Endothelial cell of umbilical vein (primary cell): ENCODE results near the gene TRIM29. TPM values are rescaled to one million over a fixed set of nuclear protein-coding genes. Genes with fewer than 3 reads are reported as not detected.

Experiments used
- BruUV-seq: library from RNA; stranded (reverse); fragments of 400-500 nt; replicated peaks from 2 replicates; lab custom pipeline; 2021; lab: Mats Ljungman, UMichigan
- CTCF ChIA-PET: fragments of 300-600, 350-600 bp; sonication (Branson Sonifier 250); formaldehyde crosslinking; loops from one replicate; lab custom pipeline; 2021; ENCODE audit warnings: antibody characterized with exemption, inconsistent platforms; lab: Charles Lee
- POLR2A ChIA-PET: fragments of 300-600, 350-600 bp; sonication (Branson Sonifier 250); formaldehyde crosslinking; loops from one replicate; lab custom pipeline; 2021; ENCODE audit warnings: antibody characterized with exemption, inconsistent platforms; lab: Charles Lee
- DNase-seq: peaks from one replicate; pipeline ENCODE4 v3.0.0-alpha.2; 2011; ENCODE audit warnings: low read depth, low spot score
- FAIRE-seq: peaks from 2 replicates; lab custom pipeline; 2011; peaks lifted over from hg19 to GRCh38; lab: Jason Lieb, UNC
- H2AFZ ChIP-seq: 2 replicates; pipeline ENCODE4 v1.6.0; 2012; ENCODE audit warnings: low read depth, low read length, control low read depth, inconsistent platforms
- H3K27ac ChIP-seq: 2 replicates; pipeline ENCODE4 v1.5.1; 2011; ENCODE audit warnings: low read depth, mild to moderate bottlenecking, control low read depth, low read length, moderate library complexity; ENCODE audit not compliant: insufficient read depth
- H3K27me3 ChIP-seq, 2 experiments: 2 replicates each; pipeline versions ENCODE4 v1.6.0 to v1.6.1; 2011; ENCODE audit warnings: low read length in 2 of 2, mixed read lengths in 1 of 2; ENCODE audit not compliant: control insufficient read depth in 2 of 2, insufficient read depth in 2 of 2
- H3K36me3 ChIP-seq, 2 experiments: 2 replicates in 1 of 2; 3 replicates in 1 of 2; pipeline ENCODE4 v1.5.1; 2011; ENCODE audit warnings: low read length in 2 of 2, mild to moderate bottlenecking in 1 of 2, moderate library complexity in 1 of 2; ENCODE audit not compliant: control insufficient read depth in 2 of 2, insufficient read depth in 2 of 2; ENCODE audit errors: extremely low read depth in 1 of 2
- H3K4me1 ChIP-seq: 3 replicates; pipeline ENCODE4 v1.5.1; 2011; ENCODE audit warnings: mild to moderate bottlenecking, low read length; ENCODE audit not compliant: control insufficient read depth, insufficient read depth; ENCODE audit errors: extremely low read depth
- H3K4me2 ChIP-seq: 2 replicates; pipeline ENCODE4 v1.6.1; 2011; ENCODE audit warnings: low read length, control low read depth, mixed read lengths; ENCODE audit not compliant: insufficient read depth
- H3K4me3 ChIP-seq, 3 experiments: fragments of 200-600 bp in 1 of 3; sonication (generic), shearing (Covaris generic) in 1 of 3; replicated peaks in 1 of 3; 2 replicates each; pipeline ENCODE4 v1.5.1; 2011 to 2016; ENCODE audit warnings: control low read depth in 3 of 3, low read length in 3 of 3, mild to moderate bottlenecking in 2 of 3, inconsistent platforms in 1 of 3, low read depth in 1 of 3, moderate library complexity in 1 of 3; ENCODE audit not compliant: insufficient read depth in 1 of 3
- H3K79me2 ChIP-seq: 2 replicates; pipeline ENCODE4 v1.6.0; 2012; ENCODE audit warnings: low read length, inconsistent platforms; ENCODE audit not compliant: control insufficient read depth, insufficient read depth
- H3K9ac ChIP-seq: replicated peaks from 2 replicates; pipeline ENCODE3; 2011; ENCODE audit warnings: low read length, control low read depth; ENCODE audit not compliant: insufficient read depth; ENCODE audit errors: extremely low read depth
- H3K9me1 ChIP-seq: replicated peaks from 3 replicates; pipeline ENCODE4 v1.6.0; 2011; ENCODE audit warnings: mild to moderate bottlenecking, low read length; ENCODE audit not compliant: control insufficient read depth, insufficient read depth; ENCODE audit errors: extremely low read depth
- H3K9me3 ChIP-seq: replicated peaks from 2 replicates; pipeline ENCODE4 v1.5.1; 2012; ENCODE audit warnings: low read length, inconsistent platforms; ENCODE audit not compliant: control insufficient read depth, insufficient read depth
- H4K20me1 ChIP-seq: replicated peaks from 2 replicates; pipeline ENCODE3; 2011; ENCODE audit warnings: mild to moderate bottlenecking, low read length; ENCODE audit not compliant: control insufficient read depth, insufficient read depth; ENCODE audit errors: extremely low read depth
- EZH2 ChIP-seq: IDR thresholded peaks from 2 replicates; pipeline ENCODE4 v1.6.1; 2012; ENCODE audit warnings: borderline replicate concordance, low read depth, mild to moderate bottlenecking, moderate library complexity, low read length, inconsistent platforms; ENCODE audit not compliant: severe bottlenecking
- FOS ChIP-seq: IDR thresholded peaks from 2 replicates; pipeline ENCODE4 v1.6.1; 2011; ENCODE audit warnings: mild to moderate bottlenecking, low read length, moderate library complexity, borderline replicate concordance; ENCODE audit not compliant: insufficient read depth
- GATA2 ChIP-seq: IDR thresholded peaks from 2 replicates; pipeline ENCODE4 v1.7.0; 2011; ENCODE audit warnings: low read depth, mild to moderate bottlenecking, moderate library complexity, mixed read lengths, low read length; ENCODE audit not compliant: insufficient read length, insufficient read depth
- JUN ChIP-seq: IDR thresholded peaks from 2 replicates; pipeline ENCODE4 v1.6.1; 2011; ENCODE audit warnings: borderline replicate concordance, low read depth; ENCODE audit not compliant: insufficient read length, insufficient read depth
- MYC ChIP-seq: IDR thresholded peaks from one replicate; pipeline ENCODE4 v1.6.1; 2011; ENCODE audit warnings: mild to moderate bottlenecking, low read depth, low read length
- POLR2A ChIP-seq: IDR thresholded peaks from 2 replicates; pipeline ENCODE4 v1.6.1; 2012; ENCODE audit warnings: low read depth, mild to moderate bottlenecking, control low read depth, low read length
- POLR2AphosphoS5 ChIP-seq: IDR thresholded peaks from 2 replicates; pipeline ENCODE4 v1.6.1; 2012; ENCODE audit warnings: low read depth, mild to moderate bottlenecking, control low read depth, low read length, moderate library complexity; ENCODE audit not compliant: insufficient read depth
- dilution Hi-C: fragments of 300-500 bp; cut with MboI; formaldehyde crosslinking; loops from one replicate; pipeline ENCODE4 v1.15.0; 2019; ENCODE audit warnings: low sequenced_read_pairs; ENCODE audit not compliant: extremely low pct_ligation_motif_present
- intact Hi-C: fragments of 100-400 bp; cut with micrococcal nuclease; formaldehyde crosslinking; loops from one replicate; pipeline ENCODE4 v1.10.0; 2022
- polyA plus RNA-seq, 4 experiments: library from polyadenylated mRNA; depleted of rRNA in 3 of 4; stranded (reverse) in 3 of 4; unstranded in 1 of 4; fragments of >200 nt; gene quantifications; 2 replicates each; pipeline versions ENCODE4 v1.2.1 to v1.2.3, GENCODE V29; 2011 to 2012; ENCODE audit warnings: missing spikeins in 1 of 4
- total RNA-seq: library from RNA; stranded (reverse); gene quantifications from 2 replicates; pipeline ENCODE4 v1.2.3, GENCODE V29; 2021
- TF ChIP-seq, protein P1 (sequence below): IDR thresholded peaks from 2 replicates; pipeline ENCODE4 v1.6.1; 2011; ENCODE audit not compliant: insufficient read depth, insufficient read length
- TF ChIP-seq, protein P2 (sequence below), 2 donors: IDR thresholded peaks; 1 replicate in 1 of 2; 2 replicates in 1 of 2; pipeline ENCODE4 v1.5.1; 2011; ENCODE audit warnings: low read length in 2 of 2, mild to moderate bottlenecking in 2 of 2, moderate library complexity in 2 of 2, control low read depth in 1 of 2, inconsistent platforms in 1 of 2, low read depth in 1 of 2; ENCODE audit not compliant: insufficient read depth in 1 of 2; ENCODE audit errors: extremely low read depth in 1 of 2

Gene TRIM29
- total and polyA plus RNA-seq, 2 donors (not counting 3 experiments of a cell fraction or from before 2014, with no cell fraction given) = not detected

DNA sequence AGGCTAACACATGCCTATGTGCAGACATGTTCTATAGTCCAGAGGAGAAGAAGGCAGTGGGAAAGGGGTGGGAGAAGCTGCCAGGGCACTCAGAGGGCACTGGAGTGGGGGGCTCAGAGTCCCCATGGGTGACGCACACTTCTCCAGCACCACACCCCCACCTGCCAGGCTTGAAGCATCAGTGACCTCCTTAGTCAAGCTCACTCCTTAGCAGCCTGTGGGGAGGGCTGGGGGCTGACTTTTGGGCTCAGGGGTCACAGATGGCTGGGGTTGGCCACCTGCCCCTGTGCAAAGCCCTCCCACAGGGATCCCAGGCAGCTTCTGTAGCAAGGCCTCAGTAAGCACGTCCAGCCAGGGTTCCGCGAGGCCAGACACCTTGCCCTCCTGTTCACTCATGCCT, 18.8 kb downstream of the TRIM29 start:
- Histone ChIP-seq H3K4me2 (no peak overlapping the region), H3K27ac (no peak overlapping the region), H3K36me3 (no peaks in the 10 kb centered on the region), H2AFZ (no peak overlapping the region), H3K9me1 (no peaks in the 10 kb centered on the region), H3K9me3 (no peaks in the 10 kb centered on the region), H3K79me2 (no peaks in the 10 kb centered on the region), H3K4me3 (no peak overlapping the region), H4K20me1 (no peaks in the 10 kb centered on the region), H3K27me3 (no peaks in the 10 kb centered on the region), H3K9ac (no peak overlapping the region), H3K4me1 (no peaks in the 10 kb centered on the region)
- no peak for DNase-seq
- intact Hi-C loops (no loop called here), dilution Hi-C loops (no loop called here)
- no peak for FAIRE-seq
- TF ChIP-seq, protein P1, sequence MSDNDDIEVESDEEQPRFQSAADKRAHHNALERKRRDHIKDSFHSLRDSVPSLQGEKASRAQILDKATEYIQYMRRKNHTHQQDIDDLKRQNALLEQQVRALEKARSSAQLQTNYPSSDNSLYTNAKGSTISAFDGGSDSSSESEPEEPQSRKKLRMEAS = no peak
- TF ChIP-seq MYC (no peak), POLR2AphosphoS5 (no peak), EZH2 (no peak), FOS (no peak), GATA2 (no peak), POLR2A (no peak), JUN (no peak)
- TF ChIP-seq, protein P2, sequence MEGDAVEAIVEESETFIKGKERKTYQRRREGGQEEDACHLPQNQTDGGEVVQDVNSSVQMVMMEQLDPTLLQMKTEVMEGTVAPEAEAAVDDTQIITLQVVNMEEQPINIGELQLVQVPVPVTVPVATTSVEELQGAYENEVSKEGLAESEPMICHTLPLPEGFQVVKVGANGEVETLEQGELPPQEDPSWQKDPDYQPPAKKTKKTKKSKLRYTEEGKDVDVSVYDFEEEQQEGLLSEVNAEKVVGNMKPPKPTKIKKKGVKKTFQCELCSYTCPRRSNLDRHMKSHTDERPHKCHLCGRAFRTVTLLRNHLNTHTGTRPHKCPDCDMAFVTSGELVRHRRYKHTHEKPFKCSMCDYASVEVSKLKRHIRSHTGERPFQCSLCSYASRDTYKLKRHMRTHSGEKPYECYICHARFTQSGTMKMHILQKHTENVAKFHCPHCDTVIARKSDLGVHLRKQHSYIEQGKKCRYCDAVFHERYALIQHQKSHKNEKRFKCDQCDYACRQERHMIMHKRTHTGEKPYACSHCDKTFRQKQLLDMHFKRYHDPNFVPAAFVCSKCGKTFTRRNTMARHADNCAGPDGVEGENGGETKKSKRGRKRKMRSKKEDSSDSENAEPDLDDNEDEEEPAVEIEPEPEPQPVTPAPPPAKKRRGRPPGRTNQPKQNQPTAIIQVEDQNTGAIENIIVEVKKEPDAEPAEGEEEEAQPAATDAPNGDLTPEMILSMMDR (IDR thresholded peaks at IDR 0.05; ENCODE audit: extremely low read depth in 1 of 2, insufficient read depth in 1 of 2, low read depth in 1 of 2, low read length in 2 of 2) = no peak
- CTCF ChIA-PET = interaction anchor here (1.1 kb wide), 1 partner anchor 644 kb away, joined by 4 read pairs; no protein-coding TSS in a partner anchor
- no TSS peak for BruUV-seq
- POLR2A ChIA-PET = no interaction called here
